Measurements from ENCODE around the gene ORC4.
A peak's percentile ranks its signal among the peaks of the same experiment; 100 is the strongest.

ORC4 gene

GRCh38 chr2:147989809-147990403 lies 30.6 kb downstream of the ORC4 start:
- Histone ChIP-seq H3K27me3 (no peaks in the 10 kb centered on the region), H3K9ac (0 out of 22 replicates have a peak overlapping the region, but pooled peaks of 1 of the 11 experiments have one; percentile 19), H3K4me3 (no peak overlapping the region), H3K27ac (no peak overlapping the region), H3K4me2 (no peak overlapping the region), H4K20me1 (peaks cover 4 to 59% (median 27%) of the 10 kb centered on the region in 11 experiments; a peak in 13 of 22 replicates), H3K4me1 (peaks cover 0 to 14% (median 5%) of the 10 kb centered on the region in 10 experiments; a peak in 12 of 20 replicates), H3K9me3 (replicated peaks in 1 of 11) (peaks cover 4 to 7% (median 6%) of the 10 kb centered on the region in 11 experiments), H3K36me3 (peaks cover 4 to 8% (median 5%) of the 10 kb centered on the region in 11 experiments; a peak in 20 of 22 replicates)
- no peak for TF ChIP-seq Cebpa-rat (IDR thresholded peaks at IDR 0.05)

GRCh38 chr2:147989102-147989501 lies 31.4 kb downstream of the ORC4 start:
- no peak overlapping the region for H3K4me2 ChIP-seq
- H3K4me1 ChIP-seq, result peaks cover 0 to 14% (median 5%) of the 10 kb centered on the region in 10 experiments; a peak in 12 of 20 replicates
- no peaks in the 10 kb centered on the region; a peak in 1 of 22 replicates for H3K36me3 ChIP-seq
- H4K20me1 ChIP-seq, result peaks cover 4 to 59% (median 27%) of the 10 kb centered on the region in 11 experiments; a peak in 13 of 22 replicates
- TF ChIP-seq Cebpa-rat (IDR thresholded peaks at IDR 0.05), result no peak
- no peak overlapping the region for H3K27ac ChIP-seq
- H3K4me3 ChIP-seq, result no peak overlapping the region
- H3K27me3 ChIP-seq, result no peaks in the 10 kb centered on the region
- peak overlapping the region in 1 of 11 experiments; percentile 19; a peak in 2 of 22 replicates for H3K9ac ChIP-seq
- peaks cover 0 to under 1% (median 0%) of the 10 kb centered on the region in 11 experiments; a peak in 2 of 22 replicates for H3K9me3 ChIP-seq (replicated peaks in 1 of 11)

GRCh38 chr2:147980940-147981528 lies 39.5 kb downstream of the ORC4 start:
- H3K4me3 ChIP-seq, result no peak overlapping the region
- TF ChIP-seq Cebpa-rat (IDR thresholded peaks at IDR 0.05), result no peak
- peaks cover 4 to 57% (median 16%) of the 10 kb centered on the region in 11 experiments; a peak in 12 of 22 replicates for H4K20me1 ChIP-seq

GRCh38 chr2:147977679-147978078 lies 42.9 kb downstream of the ORC4 start:
- Histone ChIP-seq H3K4me1 (no peaks in the 10 kb centered on the region), H3K4me2 (no peak overlapping the region), H3K36me3 (peaks cover 9 to 43% (median 22%) of the 10 kb centered on the region in 11 experiments; a peak in 21 of 22 replicates), H3K27me3 (no peaks in the 10 kb centered on the region), H3K9me3 (replicated peaks in 1 of 11) (peaks cover 0 to 22% (median 16%) of the 10 kb centered on the region in 11 experiments; a peak in 14 of 22 replicates), H3K4me3 (no peak overlapping the region), H3K9ac (no peak overlapping the region), H4K20me1 (peaks cover 0 to 49% (median 16%) of the 10 kb centered on the region in 11 experiments; a peak in 11 of 22 replicates), H3K27ac (no peak overlapping the region)
- no peak for TF ChIP-seq Cebpa-rat (IDR thresholded peaks at IDR 0.05)

More at GRCh38 chr2:147980940-147981528, 39.5 kb downstream of the ORC4 start:
- Histone ChIP-seq H3K4me2 (no peak overlapping the region), H3K27me3 (no peaks in the 10 kb centered on the region), H3K27ac (no peak overlapping the region), H3K4me1 (no peaks in the 10 kb centered on the region), H3K36me3 (peaks cover 7 to 32% (median 16%) of the 10 kb centered on the region in 11 experiments; a peak in 19 of 22 replicates), H3K9me3 (replicated peaks in 1 of 11) (peaks cover 0 to 23% (median 19%) of the 10 kb centered on the region in 11 experiments; a peak in 14 of 22 replicates), H3K9ac (no peak overlapping the region)

GRCh38 chr2:147976102-147976501 lies 44.4 kb downstream of the ORC4 start:
- H4K20me1 ChIP-seq, result peaks cover 0 to 43% (median 13%) of the 10 kb centered on the region in 11 experiments; a peak in 10 of 22 replicates
- peaks cover 0 to 22% (median 16%) of the 10 kb centered on the region in 11 experiments; a peak in 14 of 22 replicates for H3K9me3 ChIP-seq (replicated peaks in 1 of 11)
- no peak for TF ChIP-seq Cebpa-rat (IDR thresholded peaks at IDR 0.05)
- no peaks in the 10 kb centered on the region for H3K4me1 ChIP-seq
- no peak overlapping the region for H3K4me2 ChIP-seq
- no peak overlapping the region for H3K4me3 ChIP-seq
- H3K9ac ChIP-seq, result no peak overlapping the region
- H3K27ac ChIP-seq, result no peak overlapping the region
- peaks cover 12 to 50% (median 30%) of the 10 kb centered on the region in 11 experiments; a peak in 21 of 22 replicates for H3K36me3 ChIP-seq
- H3K27me3 ChIP-seq, result no peaks in the 10 kb centered on the region

GRCh38 chr2:147968571-147968970 lies 52.0 kb downstream of the ORC4 start:
- H3K36me3 ChIP-seq, result peaks cover 22 to 70% (median 52%) of the 10 kb centered on the region in 11 experiments
- no peak for TF ChIP-seq Cebpa-rat (IDR thresholded peaks at IDR 0.05)
- peak overlapping the region in 10 of 11 experiments; percentile 1 to 54 (median 25); a peak in 13 of 22 replicates for H3K4me2 ChIP-seq
- peaks cover 35 to 44% (median 38%) of the 10 kb centered on the region in 11 experiments for H3K9me3 ChIP-seq (replicated peaks in 1 of 11)
- H4K20me1 ChIP-seq, result no peaks in the 10 kb centered on the region
- no peak overlapping the region for H3K27ac ChIP-seq
- no peak overlapping the region for H3K4me3 ChIP-seq
- peaks cover 0 to 15% (median 10%) of the 10 kb centered on the region in 10 experiments; a peak in 15 of 20 replicates for H3K4me1 ChIP-seq
- H3K27me3 ChIP-seq, result no peaks in the 10 kb centered on the region
- no peak overlapping the region for H3K9ac ChIP-seq

GRCh38 chr2:147952118-147952517 lies 68.4 kb downstream of the ORC4 start:
- no peak for TF ChIP-seq Cebpa-rat (IDR thresholded peaks at IDR 0.05)
- H3K4me3 ChIP-seq, result no peak overlapping the region
- H3K9ac ChIP-seq, result no peak overlapping the region
- H3K27me3 ChIP-seq, result no peaks in the 10 kb centered on the region
- no peak overlapping the region for H3K4me2 ChIP-seq
- H3K9me3 ChIP-seq (replicated peaks in 1 of 11), result no peaks in the 10 kb centered on the region
- no peaks in the 10 kb centered on the region for H4K20me1 ChIP-seq
- H3K27ac ChIP-seq, result no peak overlapping the region
- H3K36me3 ChIP-seq, result peaks cover 21 to 49% (median 37%) of the 10 kb centered on the region in 11 experiments; a peak in 21 of 22 replicates
- no peaks in the 10 kb centered on the region for H3K4me1 ChIP-seq

- TF ChIP-seq Cebpa-rat (IDR thresholded peaks at IDR 0.05), result no peak
- no peak overlapping the region for H3K27ac ChIP-seq
- H3K36me3 ChIP-seq, result peaks cover 7 to 55% (median 14%) of the 10 kb centered on the region in 11 experiments; a peak in 21 of 22 replicates
- no peaks in the 10 kb centered on the region for H3K27me3 ChIP-seq
- no peak overlapping the region for H3K9ac ChIP-seq
- no peak overlapping the region for H3K4me2 ChIP-seq
- H3K4me1 ChIP-seq, result no peaks in the 10 kb centered on the region
- no peak overlapping the region for H3K4me3 ChIP-seq
- H4K20me1 ChIP-seq, result no peaks in the 10 kb centered on the region
- no peaks in the 10 kb centered on the region for H3K9me3 ChIP-seq (replicated peaks in 1 of 11)
Observed at GRCh38 chr2:147945660-147946059, 74.9 kb downstream of the ORC4 start.

GRCh38 chr2:147939313-147939712 lies 81.2 kb downstream of the ORC4 start:
- no peak for TF ChIP-seq Cebpa-rat (IDR thresholded peaks at IDR 0.05)
- H4K20me1 ChIP-seq, result no peaks in the 10 kb centered on the region

More at GRCh38 chr2:147939313-147939712, 81.2 kb downstream of the ORC4 start:
- Histone ChIP-seq H3K4me1 (no peaks in the 10 kb centered on the region), H3K27ac (no peak overlapping the region), H3K9ac (no peak overlapping the region), H3K36me3 (peaks cover 25 to 84% (median 34%) of the 10 kb centered on the region in 11 experiments), H3K9me3 (replicated peaks in 1 of 11) (no peaks in the 10 kb centered on the region), H3K4me2 (no peak overlapping the region), H3K4me3 (no peak overlapping the region), H3K27me3 (no peaks in the 10 kb centered on the region)
